Activated T-helper 2 cell treated with anti-CD3 and anti-CD28 coated beads, Interferon-gamma antibody, Interleukin-2, Interleukin-4, amounts not matched to agents 10 μg/mL and 5 μg/mL and 100 μg/mL, durations not matched to agents 14 hours and 24 hours and 36 hours (primary cell): ENCODE measurements around the gene CSNK1G1. TPM values are rescaled to one million over a fixed set of nuclear protein-coding genes. Genes with fewer than 3 reads are reported as not detected.
"Not testable (repeated sequence)": the region's sequence is repeated elsewhere in the genome, so short reads cannot be mapped to it uniquely, and the experiment has no call there.

Experiments
- DNase-seq: peaks from one replicate; pipeline ENCODE4 v3.0.0; 2021; ENCODE audit warnings: low spot score
- H3K27ac Mint-ChIP-seq: one replicate; pipeline ENCODE4 v1.8.0; 2021; ENCODE audit warnings: mixed read lengths
- H3K27me3 Mint-ChIP-seq: one replicate; pipeline ENCODE4 v1.8.0; 2021; ENCODE audit warnings: low read depth, mixed read lengths
- H3K36me3 Mint-ChIP-seq: one replicate; pipeline ENCODE4 v1.8.0; 2021; ENCODE audit warnings: low read depth, mixed read lengths
- H3K4me1 Mint-ChIP-seq: one replicate; pipeline ENCODE4 v1.8.0; 2021; ENCODE audit warnings: low read depth, mixed read lengths
- H3K4me3 Mint-ChIP-seq: one replicate; pipeline ENCODE4 v1.8.0; 2021; ENCODE audit warnings: low read depth, mild to moderate bottlenecking, moderate library complexity, mixed read lengths
- H3K9me3 Mint-ChIP-seq: one replicate; pipeline ENCODE4 v1.8.0; 2021; ENCODE audit warnings: mixed read lengths
- intact Hi-C: fragments of 100-400 bp; cut with micrococcal nuclease; formaldehyde crosslinking; loops from one replicate; pipeline ENCODE4 v1.15.1; 2023
- total RNA-seq: library from RNA; stranded (reverse); gene quantifications from 2 replicates; pipeline ENCODE4 v1.2.3, GENCODE V29; 2022

Gene CSNK1G1
- 31.8 and 34.8 TPM in 2 replicates for total RNA-seq

GRCh38 chr15:64355944-64356709, at the start of gene CSNK1G1:
Gene CSNK1G1, minus strand, starts transcription at chr15:64356173. Its CDS starts 55,674 bp downstream, at chr15:64300499.
- Mint-ChIP-seq H3K27ac (peak within 1 kb of the TSS; percentile 95), H3K27me3 (no peaks in the 10 kb centered on the region), H3K4me3 (peak within 1 kb of the TSS; percentile 95), H3K36me3 (peaks cover 21% of the 10 kb centered on the region), H3K4me1 (peaks cover 21% of the 10 kb centered on the region), H3K9me3 (no peaks in the 10 kb centered on the region)
- intact Hi-C loops: loop anchor here (1.0 to 10.0 kb wide), 6 partner anchors 25 to 261 kb away; partner anchors contain the start of genes CIAO2A, PCLAF, PPIB and SNX1
- DNase-seq: peak; percentile 88

- Mint-ChIP-seq H3K27ac (no peak overlapping the region), H3K9me3 (no peaks in the 10 kb centered on the region)
Measured at GRCh38 chr15:64400583-64400982, 44.6 kb upstream of the CSNK1G1 start.

GRCh38 chr15:64398575-64398974, 42.6 kb upstream of the CSNK1G1 start:
- Mint-ChIP-seq H3K4me3 (no peak overlapping the region), H3K36me3 (peaks cover 50% of the 10 kb centered on the region), H3K27ac (no peak overlapping the region), H3K27me3 (no peaks in the 10 kb centered on the region), H3K4me1 (no peaks in the 10 kb centered on the region), H3K9me3 (no peaks in the 10 kb centered on the region)
- no peak for DNase-seq
- intact Hi-C loops: no loop called here

More at GRCh38 chr15:64400583-64400982, 44.6 kb upstream of the CSNK1G1 start:
- no peak for DNase-seq
- intact Hi-C loops: no loop called here
- H3K27me3 Mint-ChIP-seq: no peaks in the 10 kb centered on the region
- H3K4me3 Mint-ChIP-seq: no peak overlapping the region
- H3K36me3 Mint-ChIP-seq: peaks cover 38% of the 10 kb centered on the region
- H3K4me1 Mint-ChIP-seq: no peaks in the 10 kb centered on the region

GRCh38 chr15:64396789-64397188, 40.8 kb upstream of the CSNK1G1 start:
- no peaks in the 10 kb centered on the region for H3K4me1 Mint-ChIP-seq
- no peak overlapping the region for H3K4me3 Mint-ChIP-seq
- peaks cover 50% of the 10 kb centered on the region for H3K36me3 Mint-ChIP-seq
- no peak overlapping the region for H3K27ac Mint-ChIP-seq
- DNase-seq: no peak
- no peaks in the 10 kb centered on the region for H3K9me3 Mint-ChIP-seq
- H3K27me3 Mint-ChIP-seq: no peaks in the 10 kb centered on the region
- intact Hi-C loops: no loop called here

GRCh38 chr15:64392471-64392870, 36.5 kb upstream of the CSNK1G1 start:
- DNase-seq, H3K27me3 Mint-ChIP-seq, H3K4me3 Mint-ChIP-seq, H3K9me3 Mint-ChIP-seq, H3K27ac Mint-ChIP-seq, intact Hi-C loops: not testable (repeated sequence)
- Mint-ChIP-seq H3K36me3 (peaks cover 30% of the 10 kb centered on the region), H3K4me1 (peaks cover 14% of the 10 kb centered on the region)

- Mint-ChIP-seq H3K36me3 (peaks cover 8% of the 10 kb centered on the region), H3K27ac (no peak overlapping the region), H3K9me3 (no peaks in the 10 kb centered on the region), H3K4me3 (peak overlapping the region; percentile 100), H3K4me1 (peaks cover 14% of the 10 kb centered on the region), H3K27me3 (no peaks in the 10 kb centered on the region)
- intact Hi-C loops: loop anchor here (5.0 to 10.0 kb wide), 2 partner anchors 53 to 294 kb away; partner anchors contain the start of genes CIAO2A and SNX1
- no peak for DNase-seq
Measured at GRCh38 chr15:64389036-64389435, 33.1 kb upstream of the CSNK1G1 start.

- Mint-ChIP-seq H3K4me1 (peaks cover 14% of the 10 kb centered on the region), H3K27ac (peak within 1 kb of the TSS; percentile 93), H3K9me3 (no peaks in the 10 kb centered on the region), H3K4me3 (peak within 1 kb of the TSS; percentile 100), H3K27me3 (no peaks in the 10 kb centered on the region), H3K36me3 (peaks cover 3% of the 10 kb centered on the region)
- intact Hi-C loops: loop anchor here (1.0 to 10.0 kb wide), 4 partner anchors 31 to 293 kb away; partner anchors contain the start of genes CIAO2A, CSNK1G1 and SNX1
- DNase-seq: peak; percentile 96
Measured at GRCh38 chr15:64387562-64388168, 31.7 kb upstream of the CSNK1G1 start, which contains the start of gene TRIP4. Gene TRIP4, plus strand, starts transcription at chr15:64387836. Its CDS starts 28 bp downstream, at chr15:64387864.

GRCh38 chr15:64386291-64386690, 30.3 kb upstream of the CSNK1G1 start:
- no peak for DNase-seq
- Mint-ChIP-seq H3K4me3 (no peak overlapping the region), H3K36me3 (peaks cover 5% of the 10 kb centered on the region), H3K4me1 (peaks cover 22% of the 10 kb centered on the region), H3K27me3 (no peaks in the 10 kb centered on the region), H3K9me3 (no peaks in the 10 kb centered on the region), H3K27ac (no peak overlapping the region)
- intact Hi-C loops: loop anchor here (5.0 to 10.0 kb wide), 2 partner anchors 56 to 291 kb away; partner anchors contain the start of genes CIAO2A and SNX1

- no peaks in the 10 kb centered on the region for H3K27me3 Mint-ChIP-seq
- intact Hi-C loops: loop anchor here (10.0 kb wide), 1 partner anchor 289 kb away; the partner anchor contains the start of genes CIAO2A and SNX1
Measured at GRCh38 chr15:64383760-64384159, 27.8 kb upstream of the CSNK1G1 start.

GRCh38 chr15:64381000-64381751, 25.2 kb upstream of the CSNK1G1 start, which contains the start of gene PCLAF:
Gene PCLAF, minus strand, starts transcription at chr15:64381441. Its CDS starts 70 bp downstream, at chr15:64381371.
- intact Hi-C loops: loop anchor here (1.0 to 10.0 kb wide), 3 partner anchors 25 to 286 kb away; partner anchors contain the start of genes CIAO2A, CSNK1G1, SNX1 and ZNF609
- Mint-ChIP-seq H3K27me3 (no peaks in the 10 kb centered on the region), H3K4me1 (peaks cover 16% of the 10 kb centered on the region), H3K4me3 (peak within 1 kb of the TSS; percentile 89), H3K36me3 (peaks cover 13% of the 10 kb centered on the region), H3K27ac (peak within 1 kb of the TSS; percentile 85), H3K9me3 (no peaks in the 10 kb centered on the region)
- DNase-seq: peak; percentile 93

More at GRCh38 chr15:64383760-64384159, 27.8 kb upstream of the CSNK1G1 start:
- Mint-ChIP-seq H3K4me3 (no peak overlapping the region), H3K9me3 (no peaks in the 10 kb centered on the region), H3K36me3 (peaks cover 16% of the 10 kb centered on the region), H3K4me1 (peaks cover 24% of the 10 kb centered on the region), H3K27ac (no peak overlapping the region)
- no peak for DNase-seq

- intact Hi-C loops: loop anchor here (2.0 to 10.0 kb wide), 2 partner anchors 81 to 285 kb away; partner anchors contain the start of genes CIAO2A, SNX1 and ZNF609
- H3K27ac Mint-ChIP-seq: peak overlapping the region; percentile 85
- not testable (repeated sequence) for H3K27me3 Mint-ChIP-seq, DNase-seq, H3K9me3 Mint-ChIP-seq
- peaks cover 16% of the 10 kb centered on the region for H3K4me1 Mint-ChIP-seq
- peaks cover 17% of the 10 kb centered on the region for H3K36me3 Mint-ChIP-seq
- peak overlapping the region; percentile 89 for H3K4me3 Mint-ChIP-seq
Measured at GRCh38 chr15:64380130-64380870, 24.3 kb upstream of the CSNK1G1 start.
